Measurements from ENCODE around the gene NDUFC2. TPM values are rescaled to one million over a fixed set of nuclear protein-coding genes. Genes with fewer than 3 reads are reported as not detected.
"Not testable (repeated sequence)": the region's sequence is repeated elsewhere in the genome, so short reads cannot be mapped to it uniquely, and the experiment has no call there.

Gene NDUFC2
- total and polyA plus RNA-seq, 7 donors, result 223 to 350 (median 259) TPM

DNA sequence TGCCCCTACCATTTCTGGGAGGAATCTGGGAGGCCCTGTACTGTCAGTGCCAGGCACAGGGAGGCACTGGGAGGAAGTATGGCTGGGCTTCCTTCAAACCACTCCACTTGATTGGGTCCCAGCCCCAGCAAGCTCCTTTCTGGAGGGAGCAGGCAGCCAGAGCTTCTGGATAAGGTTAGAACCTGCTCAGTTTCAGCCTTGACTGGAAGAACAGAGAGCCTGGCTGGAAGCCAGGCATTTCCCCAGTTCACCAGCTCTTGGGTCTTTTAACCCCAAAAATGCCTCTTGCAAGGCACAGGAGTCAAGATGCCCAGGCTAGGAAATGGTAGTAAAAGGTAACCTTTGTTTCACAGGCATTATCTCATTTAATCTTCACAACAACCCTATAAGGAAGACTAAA is 47.6 kb downstream of the NDUFC2 start:
- TF ChIP-seq, protein P1, sequence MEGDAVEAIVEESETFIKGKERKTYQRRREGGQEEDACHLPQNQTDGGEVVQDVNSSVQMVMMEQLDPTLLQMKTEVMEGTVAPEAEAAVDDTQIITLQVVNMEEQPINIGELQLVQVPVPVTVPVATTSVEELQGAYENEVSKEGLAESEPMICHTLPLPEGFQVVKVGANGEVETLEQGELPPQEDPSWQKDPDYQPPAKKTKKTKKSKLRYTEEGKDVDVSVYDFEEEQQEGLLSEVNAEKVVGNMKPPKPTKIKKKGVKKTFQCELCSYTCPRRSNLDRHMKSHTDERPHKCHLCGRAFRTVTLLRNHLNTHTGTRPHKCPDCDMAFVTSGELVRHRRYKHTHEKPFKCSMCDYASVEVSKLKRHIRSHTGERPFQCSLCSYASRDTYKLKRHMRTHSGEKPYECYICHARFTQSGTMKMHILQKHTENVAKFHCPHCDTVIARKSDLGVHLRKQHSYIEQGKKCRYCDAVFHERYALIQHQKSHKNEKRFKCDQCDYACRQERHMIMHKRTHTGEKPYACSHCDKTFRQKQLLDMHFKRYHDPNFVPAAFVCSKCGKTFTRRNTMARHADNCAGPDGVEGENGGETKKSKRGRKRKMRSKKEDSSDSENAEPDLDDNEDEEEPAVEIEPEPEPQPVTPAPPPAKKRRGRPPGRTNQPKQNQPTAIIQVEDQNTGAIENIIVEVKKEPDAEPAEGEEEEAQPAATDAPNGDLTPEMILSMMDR (IDR thresholded peaks at IDR 0.05), result no peak
- peaks cover 6% of the 10 kb centered on the region for H3K4me1 ChIP-seq
- H3K36me3 ChIP-seq (ENCODE audit: insufficient read depth in 1 of 2, low read depth in 1 of 2), result no peaks in the 10 kb centered on the region
- ATAC-seq, result no peak
- intact Hi-C loops (cut with DNase I), result no loop called here
- no peak overlapping the region for H3K27ac ChIP-seq
- H3K27me3 ChIP-seq (ENCODE audit: insufficient read depth in 3 of 3, low read length in 2 of 3), result no peaks in the 10 kb centered on the region
- H3K9me3 ChIP-seq, result no peaks in the 10 kb centered on the region
- H3K4me3 ChIP-seq, result no peak overlapping the region
- DNase-seq, result no peak

DNA sequence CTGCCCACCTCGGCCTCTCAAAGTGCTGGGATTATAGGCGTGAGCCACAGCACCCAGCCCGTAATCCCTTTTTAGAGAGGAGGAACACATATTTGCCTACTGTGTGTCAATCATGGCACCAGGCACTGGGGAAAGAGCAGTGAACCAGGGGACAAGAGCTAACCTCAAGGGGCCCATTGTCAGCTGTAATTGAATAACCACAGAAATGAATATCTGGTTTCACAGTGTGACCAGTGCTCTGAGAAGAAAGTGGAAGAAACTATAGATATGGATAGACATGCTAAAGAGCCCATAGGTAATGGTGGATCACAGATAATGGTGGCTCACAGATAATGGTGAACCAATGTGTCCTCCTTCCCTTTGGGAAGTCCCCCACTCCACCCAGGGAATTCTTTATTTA is 48.0 kb downstream of the NDUFC2 start:
- WGBS, 3 donors, result 89 to 92% (median 91%) methylated on average over 3 of the region's 3 CpGs
- ATAC-seq, result no peak
- no peaks in the 10 kb centered on the region for H3K9me3 ChIP-seq

DNA sequence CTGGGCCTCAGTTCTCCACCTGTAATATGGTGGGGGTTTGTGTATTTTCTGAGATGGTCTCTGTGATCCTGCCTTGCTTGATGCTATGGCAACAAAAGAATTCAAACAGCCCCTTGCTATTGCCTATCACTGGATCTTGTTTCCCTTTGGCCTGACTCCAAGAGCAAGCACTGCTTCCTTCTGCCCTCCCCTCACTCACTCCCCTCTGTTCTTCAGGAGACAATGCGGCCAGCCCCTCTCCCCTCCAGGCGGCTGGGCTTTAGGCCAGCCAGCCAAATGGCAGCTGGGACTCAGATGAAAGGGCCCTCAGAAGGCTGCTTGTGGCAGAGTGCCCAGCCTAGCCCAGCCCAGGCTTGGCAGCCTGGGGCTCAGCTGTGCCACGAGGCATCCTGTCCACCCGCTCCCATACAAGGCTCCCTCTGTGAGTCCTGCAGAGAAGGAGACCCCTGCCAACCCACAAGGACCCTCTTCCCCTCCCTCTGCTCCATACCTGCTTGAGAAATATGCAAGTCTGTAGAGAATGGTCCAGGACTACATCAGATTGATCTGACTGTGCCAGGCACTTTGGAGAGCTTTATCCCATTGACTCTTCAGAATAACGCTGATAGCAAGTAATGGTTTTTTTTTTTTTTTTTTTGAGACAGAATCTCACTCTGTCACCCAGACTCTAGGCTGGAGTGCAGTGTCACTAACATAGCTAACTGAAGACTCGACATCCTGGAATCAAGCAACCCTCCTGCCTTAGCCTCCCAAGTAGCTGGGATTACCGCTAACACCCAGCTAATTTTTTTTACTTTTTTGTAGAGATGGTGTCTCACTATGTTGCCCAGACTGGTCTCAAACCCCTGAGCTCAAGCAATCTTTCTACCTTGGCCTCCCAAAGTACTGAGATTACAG is 49.0 kb downstream of the NDUFC2 start:
- 17 to 19% (median 18%) methylated on average over 7 of the region's 7 CpGs for WGBS, 3 donors
- H3K27ac ChIP-seq, result no peak overlapping the region

More for the DNA sequence above, 48.0 kb downstream of the NDUFC2 start:
- intact Hi-C loops (cut with DNase I), result no loop called here
- TF ChIP-seq, protein P1 (IDR thresholded peaks at IDR 0.05), result no peak
- H3K27ac ChIP-seq, result no peak overlapping the region
- H3K36me3 ChIP-seq (ENCODE audit: insufficient read depth in 1 of 2, low read depth in 1 of 2), result no peaks in the 10 kb centered on the region
- H3K4me1 ChIP-seq, result peaks cover 6% of the 10 kb centered on the region
- H3K27me3 ChIP-seq (ENCODE audit: insufficient read depth in 3 of 3, low read length in 2 of 3), result no peaks in the 10 kb centered on the region
- no peak for DNase-seq
- H3K4me3 ChIP-seq, result no peak overlapping the region

DNA sequence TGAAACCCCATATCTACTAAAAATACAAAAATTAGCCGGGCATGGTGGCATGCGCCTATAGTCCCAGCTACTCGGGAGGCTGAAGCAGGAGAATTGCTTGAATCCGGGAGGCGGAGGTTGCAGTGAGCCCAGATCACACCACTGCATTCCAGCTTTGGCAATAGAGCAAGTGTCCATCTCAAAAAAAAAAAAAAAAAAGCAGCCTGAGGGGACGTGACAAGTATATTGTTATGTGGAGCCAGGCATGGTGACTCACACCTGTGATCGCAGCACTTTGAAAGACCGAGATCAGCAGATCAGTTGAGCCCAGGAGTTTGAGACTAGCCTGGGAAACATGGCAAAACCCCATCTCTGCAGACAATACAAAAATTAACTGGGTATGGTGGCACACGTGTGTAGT is 51.2 kb downstream of the NDUFC2 start:
- 59 to 76% (median 65%) methylated on average over 9 of the region's 9 CpGs for WGBS, 3 donors
- H3K27ac ChIP-seq; H3K4me3 ChIP-seq; H3K4me1 ChIP-seq; intact Hi-C loops (cut with DNase I); H3K27me3 ChIP-seq (ENCODE audit: insufficient read depth in 3 of 3, low read length in 2 of 3); H3K9me3 ChIP-seq; ATAC-seq; DNase-seq; H3K36me3 ChIP-seq (ENCODE audit: insufficient read depth in 1 of 2, low read depth in 1 of 2): not testable (repeated sequence)

More for the DNA sequence above, 49.0 kb downstream of the NDUFC2 start:
- Histone ChIP-seq H3K36me3 (ENCODE audit: insufficient read depth in 1 of 2, low read depth in 1 of 2) (no peaks in the 10 kb centered on the region), H3K4me3 (no peak overlapping the region), H3K9me3 (no peaks in the 10 kb centered on the region), H3K27me3 (ENCODE audit: insufficient read depth in 3 of 3, low read length in 2 of 3) (no peaks in the 10 kb centered on the region), H3K4me1 (peaks cover 6% of the 10 kb centered on the region)
- peak; percentile 35 to 78 (median 72) for ATAC-seq
- peak in 1 of 2 donors; percentile 28 for DNase-seq
- intact Hi-C loops (cut with DNase I), result no loop called here
- TF ChIP-seq, protein P1 (IDR thresholded peaks at IDR 0.05), result no peak

DNA sequence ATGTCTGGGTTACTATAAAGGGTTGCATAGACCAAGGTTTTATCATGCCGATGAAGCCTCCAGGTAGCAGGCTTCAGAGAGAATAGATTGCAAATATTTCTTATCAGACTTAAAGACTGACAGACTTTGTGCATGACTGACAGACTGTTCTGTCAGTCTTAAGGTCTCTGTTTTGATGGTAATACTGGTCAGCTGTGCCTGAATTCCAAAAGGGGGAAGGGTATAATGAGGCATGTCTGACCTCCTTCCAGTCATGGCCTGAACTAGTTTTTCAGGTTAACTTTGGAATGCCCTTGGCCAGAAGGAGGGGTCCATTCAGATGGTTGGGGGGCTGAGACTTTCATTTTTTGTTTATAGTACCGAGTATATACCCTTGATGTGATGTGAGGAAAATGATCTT is 51.9 kb downstream of the NDUFC2 start:
- no peak overlapping the region for H3K27ac ChIP-seq
- no peak overlapping the region for H3K4me3 ChIP-seq
- H3K27me3 ChIP-seq (ENCODE audit: insufficient read depth in 3 of 3, low read length in 2 of 3), result no peaks in the 10 kb centered on the region
- peaks cover 6% of the 10 kb centered on the region for H3K4me1 ChIP-seq
- 92 to 95% (median 94%) methylated on average over 2 of the region's 2 CpGs for WGBS, 3 donors
- TF ChIP-seq, protein P1 (IDR thresholded peaks at IDR 0.05), result no peak
- DNase-seq (no peak), ATAC-seq (no peak)
- H3K9me3 ChIP-seq, result no peaks in the 10 kb centered on the region
- H3K36me3 ChIP-seq (ENCODE audit: insufficient read depth in 1 of 2, low read depth in 1 of 2), result no peaks in the 10 kb centered on the region
- intact Hi-C loops (cut with DNase I), result no loop called here

All from psoas muscle (tissue), 8 donors.